H9 (cell line): Measurements from ENCODE around the gene PSMB9. TPM values are rescaled to one million over a fixed set of nuclear protein-coding genes. Genes with fewer than 3 reads are reported as not detected.

Experiments
- DNase-seq: peaks from one replicate; pipeline ENCODE4 v3.0.0-alpha.2; 2017
- H2AFZ ChIP-seq: one replicate; pipeline ENCODE4 v1.6.1; 2013; ENCODE audit warnings: mild to moderate bottlenecking, low read length, control low read depth, moderate library complexity
- H2AK5ac ChIP-seq: 2 replicates; pipeline ENCODE4 v1.6.1; 2013; ENCODE audit warnings: low read length, control low read depth, mixed read lengths; ENCODE audit not compliant: insufficient read length
- H2BK120ac ChIP-seq: one replicate; pipeline ENCODE4 v1.6.1; 2013; ENCODE audit warnings: low read depth, mild to moderate bottlenecking, low read length, control low read depth, inconsistent platforms; ENCODE audit not compliant: poor library complexity, severe bottlenecking
- H2BK12ac ChIP-seq: 2 replicates; pipeline ENCODE4 v1.6.1; 2013; ENCODE audit warnings: low read length, control low read depth, mixed read lengths, low read depth; ENCODE audit not compliant: insufficient read length
- H2BK15ac ChIP-seq: 2 replicates; pipeline ENCODE4 v1.6.1; 2013; ENCODE audit warnings: low read depth, low read length, control low read depth
- H2BK20ac ChIP-seq: one replicate; pipeline ENCODE4 v1.6.1; 2013; ENCODE audit warnings: low read depth, mild to moderate bottlenecking, low read length, control low read depth, inconsistent platforms; ENCODE audit not compliant: poor library complexity, severe bottlenecking
- H2BK5ac ChIP-seq: 2 replicates; pipeline ENCODE4 v1.6.1; 2013; ENCODE audit warnings: low read length, control low read depth, mixed read lengths; ENCODE audit not compliant: insufficient read length
- H3K14ac ChIP-seq: 2 replicates; pipeline ENCODE4 v1.6.1; 2013; ENCODE audit warnings: low read length, control low read depth; ENCODE audit not compliant: insufficient read depth
- H3K18ac ChIP-seq: 2 replicates; pipeline ENCODE4 v1.6.1; 2013; ENCODE audit warnings: low read depth, mild to moderate bottlenecking, mixed read lengths, low read length, control low read depth; ENCODE audit not compliant: insufficient read length
- H3K23ac ChIP-seq: 2 replicates; pipeline ENCODE4 v1.6.1; 2013; ENCODE audit warnings: low read length, control low read depth, mixed read lengths, low read depth; ENCODE audit not compliant: insufficient read length
- H3K23me2 ChIP-seq: 2 replicates; pipeline ENCODE4 v1.6.1; 2013; ENCODE audit warnings: low read depth, mild to moderate bottlenecking, mixed read lengths, low read length, control low read depth; ENCODE audit not compliant: insufficient read length, poor library complexity, severe bottlenecking
- H3K27ac ChIP-seq: 2 replicates; pipeline ENCODE4 v1.5.1; 2013; ENCODE audit warnings: low read length, control low read depth, mixed read lengths, low read depth; ENCODE audit not compliant: insufficient read length
- H3K27me3 ChIP-seq: 2 replicates; pipeline ENCODE4 v1.6.1; 2013; ENCODE audit warnings: low read length, control low read depth, inconsistent platforms; ENCODE audit not compliant: insufficient read depth
- H3K4ac ChIP-seq: 2 replicates; pipeline ENCODE4 v1.6.1; 2013; ENCODE audit warnings: low read depth, mild to moderate bottlenecking, control low read depth, inconsistent platforms, low read length, moderate library complexity
- H3K4me1 ChIP-seq: 2 replicates; pipeline ENCODE4 v1.6.1; 2013; ENCODE audit warnings: low read length, control low read depth, inconsistent platforms; ENCODE audit not compliant: insufficient read depth
- H3K4me2 ChIP-seq: 2 replicates; pipeline ENCODE4 v1.6.1; 2013; ENCODE audit warnings: low read length, control low read depth, mixed read lengths; ENCODE audit not compliant: insufficient read length, insufficient read depth
- H3K56ac ChIP-seq: 2 replicates; pipeline ENCODE4 v1.6.1; 2013; ENCODE audit warnings: low read depth, mild to moderate bottlenecking, mixed read lengths, low read length, control low read depth; ENCODE audit not compliant: insufficient read length
- H3K79me1 ChIP-seq: 2 replicates; pipeline ENCODE4 v1.6.1; 2013; ENCODE audit warnings: low read depth, mild to moderate bottlenecking, moderate library complexity, low read length, control low read depth, inconsistent platforms; ENCODE audit not compliant: insufficient read depth, poor library complexity, severe bottlenecking
- H3K79me2 ChIP-seq: 2 replicates; pipeline ENCODE4 v1.6.1; 2013; ENCODE audit warnings: low read length, control low read depth, inconsistent platforms; ENCODE audit not compliant: insufficient read depth
- H3K9ac ChIP-seq: 2 replicates; pipeline ENCODE4 v1.6.1; 2013; ENCODE audit warnings: low read length, control low read depth, mixed read lengths; ENCODE audit not compliant: insufficient read length; ENCODE audit errors: extremely low read depth
- H3K9me3 ChIP-seq: one replicate; pipeline ENCODE4 v1.6.1; 2013; ENCODE audit warnings: low read depth, low read length, inconsistent platforms; ENCODE audit not compliant: control insufficient read depth
- H3T11ph ChIP-seq: one replicate; pipeline ENCODE4 v1.6.1; 2013; ENCODE audit warnings: mild to moderate bottlenecking, low read length, control low read depth, inconsistent platforms
- H4K20me1 ChIP-seq: one replicate; pipeline ENCODE4 v1.6.1; 2013; ENCODE audit not compliant: control insufficient read depth, insufficient read length, insufficient read depth
- H4K5ac ChIP-seq: 2 replicates; pipeline ENCODE4 v1.6.1; 2013; ENCODE audit warnings: low read depth, mild to moderate bottlenecking, mixed read lengths, low read length, control low read depth; ENCODE audit not compliant: insufficient read length
- H4K8ac ChIP-seq: replicated peaks from 2 replicates; pipeline ENCODE4 v1.6.1; 2013; ENCODE audit warnings: low read length, control low read depth, mixed read lengths, low read depth; ENCODE audit not compliant: insufficient read length
- H4K91ac ChIP-seq: 2 replicates; pipeline ENCODE4 v1.6.1; 2013; ENCODE audit warnings: low read depth, mild to moderate bottlenecking, moderate library complexity, mixed read lengths, low read length, control low read depth; ENCODE audit not compliant: insufficient read length
- H3K27ac Mint-ChIP-seq, 3 experiments: 2 replicates in 2 of 3; 3 replicates in 1 of 3; pipeline ENCODE4 v1.8.0; 2020 to 2021; ENCODE audit warnings: mixed read lengths in 3 of 3, mild to moderate bottlenecking in 1 of 3, moderate library complexity in 1 of 3
- H3K27me3 Mint-ChIP-seq: 2 replicates; pipeline ENCODE4 v1.8.0; 2021; ENCODE audit warnings: low read depth, mild to moderate bottlenecking, moderate library complexity, mixed read lengths
- H3K36me3 Mint-ChIP-seq, 3 experiments: 2 replicates in 2 of 3; 3 replicates in 1 of 3; pipeline ENCODE4 v1.8.0; 2020 to 2021; ENCODE audit warnings: low read depth in 3 of 3, mixed read lengths in 3 of 3; ENCODE audit not compliant: insufficient read depth in 1 of 3
- H3K4me1 Mint-ChIP-seq, 2 experiments: 2 replicates each; pipeline ENCODE4 v1.8.0; 2020; ENCODE audit warnings: mixed read lengths in 2 of 2
- H3K4me3 Mint-ChIP-seq, 2 experiments: 2 replicates in 1 of 2; 3 replicates in 1 of 2; pipeline ENCODE4 v1.8.0; 2020 to 2021; ENCODE audit warnings: mild to moderate bottlenecking in 2 of 2, mixed read lengths in 2 of 2, moderate library complexity in 1 of 2
- H3K9me3 Mint-ChIP-seq, 2 experiments: 2 replicates in 1 of 2; 3 replicates in 1 of 2; pipeline ENCODE4 v1.8.0; 2020; ENCODE audit warnings: mild to moderate bottlenecking in 2 of 2, mixed read lengths in 2 of 2, moderate library complexity in 1 of 2
- WGBS: extraction: QIAGEN DNeasy Blood & Tissue Kit; methylation state at CpG from one replicate; pipeline ENCODE4 v1.1.7; 2013; ENCODE audit warnings: missing lambda C conversion rate, low lambda C conversion rate, mixed read lengths; ENCODE audit not compliant: insufficient read length; ENCODE audit errors: extremely low coverage; 5-methylcytosine and 5-hydroxymethylcytosine counted together
- total RNA-seq: library from RNA; stranded (reverse); gene quantifications from 2 replicates; pipeline ENCODE4 v1.2.1, GENCODE V29; 2021
- TF ChIP-seq, protein P1 (sequence below): fragments of 200-600 bp; sonication (generic); conservative IDR thresholded peaks from 3 replicates; pipeline ENCODE4 v1.8.0; 2021; ENCODE audit warnings: antibody characterized with exemption, mild to moderate bottlenecking

PSMB9 gene
- total RNA-seq, 1 experiment from 2014 or later, result 3.5 TPM

DNA sequence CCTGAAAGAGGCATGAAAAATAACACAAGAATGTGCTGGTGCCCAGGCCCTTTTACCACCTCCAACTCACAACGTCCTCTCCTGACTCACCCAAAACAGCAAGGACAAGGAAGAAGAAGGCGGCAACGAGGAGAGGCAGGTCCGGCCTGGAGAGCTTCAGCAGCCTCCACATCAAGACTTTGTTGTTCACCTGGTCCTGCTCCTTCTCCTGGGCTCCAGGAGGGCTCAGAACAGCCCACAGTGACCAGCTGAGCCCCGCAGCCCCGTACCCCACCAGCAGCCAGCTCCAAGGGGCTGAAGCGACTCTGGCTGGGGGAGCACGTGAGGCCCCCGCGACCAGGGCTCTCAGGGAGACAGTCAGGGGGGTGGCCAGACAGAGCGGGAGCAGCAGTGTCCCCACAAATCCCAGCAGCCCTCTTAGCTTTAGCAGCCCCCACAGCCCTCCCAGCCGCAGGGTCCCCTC lies 16.3 kb upstream of the PSMB9 start:
- H2BK12ac ChIP-seq, result no peak overlapping the region
- Mint-ChIP-seq H3K36me3 (peaks cover 5 to 23% (median 6%) of the 10 kb centered on the region in 3 experiments; a peak in 6 of 7 replicates), H3K27ac (no peak overlapping the region), H3K27me3 (peaks cover 12% of the 10 kb centered on the region), H3K4me3 (peak overlapping the region; percentile 80 to 86), H3K4me1 (peaks cover 5 to 18% of the 10 kb centered on the region in 2 experiments), H3K9me3 (no peaks in the 10 kb centered on the region)
- no peaks in the 10 kb centered on the region for H4K20me1 ChIP-seq
- no peak overlapping the region for H2AFZ ChIP-seq
- H4K5ac ChIP-seq, result no peak overlapping the region
- H3K23ac ChIP-seq, result no peak overlapping the region
- H3K4ac ChIP-seq, result no peak overlapping the region
- H2BK120ac ChIP-seq, result no peak overlapping the region
- no peaks in the 10 kb centered on the region for H3K27me3 ChIP-seq
- H3K14ac ChIP-seq, result no peak overlapping the region; the same call in none of the 2 replicates
- peak overlapping the region; percentile 62 for H3K18ac ChIP-seq
- no peak overlapping the region for H2BK20ac ChIP-seq
- H3K23me2 ChIP-seq, result peaks cover 6% of the 10 kb centered on the region
- no peak overlapping the region for H4K8ac ChIP-seq
- H4K91ac ChIP-seq, result no peak overlapping the region
- H3K79me2 ChIP-seq, result no peaks in the 10 kb centered on the region
- no peaks in the 10 kb centered on the region for H3K79me1 ChIP-seq
- peak overlapping the region; percentile 50 for H3K4me2 ChIP-seq
- H3K9me3 ChIP-seq, result no peaks in the 10 kb centered on the region
- no peak overlapping the region for H3T11ph ChIP-seq
- TF ChIP-seq, protein P1, sequence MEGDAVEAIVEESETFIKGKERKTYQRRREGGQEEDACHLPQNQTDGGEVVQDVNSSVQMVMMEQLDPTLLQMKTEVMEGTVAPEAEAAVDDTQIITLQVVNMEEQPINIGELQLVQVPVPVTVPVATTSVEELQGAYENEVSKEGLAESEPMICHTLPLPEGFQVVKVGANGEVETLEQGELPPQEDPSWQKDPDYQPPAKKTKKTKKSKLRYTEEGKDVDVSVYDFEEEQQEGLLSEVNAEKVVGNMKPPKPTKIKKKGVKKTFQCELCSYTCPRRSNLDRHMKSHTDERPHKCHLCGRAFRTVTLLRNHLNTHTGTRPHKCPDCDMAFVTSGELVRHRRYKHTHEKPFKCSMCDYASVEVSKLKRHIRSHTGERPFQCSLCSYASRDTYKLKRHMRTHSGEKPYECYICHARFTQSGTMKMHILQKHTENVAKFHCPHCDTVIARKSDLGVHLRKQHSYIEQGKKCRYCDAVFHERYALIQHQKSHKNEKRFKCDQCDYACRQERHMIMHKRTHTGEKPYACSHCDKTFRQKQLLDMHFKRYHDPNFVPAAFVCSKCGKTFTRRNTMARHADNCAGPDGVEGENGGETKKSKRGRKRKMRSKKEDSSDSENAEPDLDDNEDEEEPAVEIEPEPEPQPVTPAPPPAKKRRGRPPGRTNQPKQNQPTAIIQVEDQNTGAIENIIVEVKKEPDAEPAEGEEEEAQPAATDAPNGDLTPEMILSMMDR, result no peak
- no peak overlapping the region for H2AK5ac ChIP-seq
- peaks cover 4% of the 10 kb centered on the region; the same call in 1 of the 2 replicates for H3K4me1 ChIP-seq
- H3K56ac ChIP-seq, result no peak overlapping the region
- H3K9ac ChIP-seq, result no peak overlapping the region
- H3K27ac ChIP-seq, result no peak overlapping the region
- DNase-seq, result no peak
- no peak overlapping the region for H2BK15ac ChIP-seq
- H2BK5ac ChIP-seq, result no peak overlapping the region
- no CpG with 5 or more reads among the region's 12 CpGs for WGBS
